ENCODE measurements around the gene LRRC25.

LRRC25 gene

DNA sequence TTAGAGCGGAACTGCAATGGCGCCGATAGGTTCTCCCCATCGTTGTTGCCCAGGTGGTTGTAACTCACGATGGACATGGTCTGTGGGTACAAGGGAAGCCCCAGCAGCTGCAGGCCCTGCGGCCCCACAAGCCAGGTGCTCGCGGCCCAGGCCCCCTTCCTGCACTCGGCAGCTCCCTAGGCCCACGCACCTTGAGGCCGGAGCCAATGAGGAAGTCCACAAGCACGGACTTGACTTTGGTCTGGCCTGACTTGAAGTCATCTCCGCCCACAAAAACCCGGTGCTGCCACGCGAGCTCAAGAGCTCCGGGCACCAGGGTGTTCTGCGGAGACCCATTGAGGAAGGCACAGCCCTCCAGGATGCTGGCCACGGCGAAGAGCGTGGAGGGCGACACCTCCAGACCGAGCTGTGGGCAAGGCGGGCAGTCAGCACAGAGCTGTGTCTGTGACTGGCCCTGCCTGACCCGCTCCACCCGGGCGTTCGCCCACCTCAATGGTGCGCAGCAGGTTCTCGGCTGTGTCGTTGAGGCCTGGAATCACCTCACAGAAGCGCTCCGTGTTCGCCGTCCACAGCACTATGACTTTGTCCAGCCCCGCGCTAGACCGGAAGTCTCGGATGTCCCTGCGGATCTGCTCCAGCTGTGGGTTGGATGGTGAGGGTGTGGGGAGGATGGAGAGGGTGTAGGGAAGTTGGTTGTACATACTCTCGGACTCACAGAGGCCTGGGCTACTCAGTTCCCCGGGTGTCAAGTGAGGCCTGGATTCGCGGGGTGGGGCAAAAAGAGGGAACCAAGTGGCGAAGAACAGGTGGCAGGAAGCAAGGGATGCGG lies 38.6 kb upstream of the LRRC25 start:
- no peak for DNase-seq

DNA sequence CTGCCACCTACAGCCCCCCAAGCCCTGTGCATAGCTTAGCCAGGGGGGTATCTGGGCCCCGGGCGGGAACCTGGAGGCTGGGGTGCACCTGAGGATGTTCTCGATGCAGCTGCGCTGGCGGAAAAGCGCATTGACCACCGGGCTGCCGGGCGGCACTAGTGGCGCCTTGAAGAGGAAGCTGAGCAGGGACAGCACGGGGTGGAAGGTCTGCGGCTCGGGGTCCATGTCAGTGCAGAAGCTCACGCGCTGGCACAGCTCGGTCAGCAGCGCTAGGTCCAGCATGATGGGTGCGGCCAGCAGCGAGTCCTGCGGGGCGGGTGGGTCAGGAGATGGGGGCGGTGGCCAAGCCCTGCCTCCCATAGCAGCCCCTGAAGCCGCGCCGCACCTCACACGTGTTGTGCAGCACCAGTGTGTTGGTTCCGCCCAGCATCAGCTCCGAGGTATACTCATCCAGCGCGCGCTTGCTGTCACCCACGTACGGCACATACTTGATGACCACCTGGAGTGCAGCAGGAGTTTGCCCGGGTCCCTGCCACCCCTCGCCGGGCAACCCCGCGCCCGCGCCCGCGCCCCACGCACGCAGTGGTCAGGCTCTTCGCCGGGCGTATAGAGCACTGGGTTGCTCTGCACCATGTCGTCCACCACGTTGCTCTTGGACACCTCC lies 37.9 kb upstream of the LRRC25 start:
- no peak for DNase-seq

DNA sequence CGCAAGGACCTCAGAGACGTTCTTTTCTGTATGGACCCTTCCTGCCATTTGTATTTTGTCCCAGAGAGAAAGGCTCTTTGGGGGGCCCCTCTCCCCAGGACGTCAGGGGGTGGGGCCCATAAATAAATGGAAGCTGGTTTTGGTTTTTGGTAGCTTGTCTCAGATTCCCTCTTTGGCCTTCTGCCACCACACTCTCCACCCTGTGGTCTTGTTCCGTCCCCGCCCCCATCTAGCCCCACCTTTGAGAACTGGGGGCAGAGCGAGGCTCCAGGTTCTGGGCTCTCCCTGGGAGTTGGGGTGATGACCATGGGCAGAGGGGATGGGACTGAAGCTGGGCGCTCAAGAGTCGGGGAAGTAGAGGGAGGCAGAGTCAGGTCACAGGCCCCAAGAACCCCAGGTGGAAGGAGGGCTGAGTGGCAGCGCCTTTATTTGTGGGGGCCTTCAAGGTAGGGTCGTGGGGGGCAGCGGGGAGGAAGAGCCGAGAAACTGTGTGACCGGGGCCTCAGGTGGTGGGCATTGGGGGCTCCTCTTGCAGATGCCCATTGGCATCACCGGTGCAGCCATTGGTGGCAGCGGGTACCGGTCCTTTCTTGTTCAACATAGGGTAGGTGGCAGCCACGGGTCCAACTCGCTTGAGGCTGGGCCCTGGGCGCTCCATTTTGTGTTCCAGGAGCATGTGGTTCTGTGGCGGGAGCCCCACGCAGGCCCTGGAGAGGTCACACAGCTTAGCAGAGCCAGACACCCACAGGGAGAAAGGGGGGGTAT lies 37.2 kb upstream of the LRRC25 start:
- DNase-seq = no peak

DNA sequence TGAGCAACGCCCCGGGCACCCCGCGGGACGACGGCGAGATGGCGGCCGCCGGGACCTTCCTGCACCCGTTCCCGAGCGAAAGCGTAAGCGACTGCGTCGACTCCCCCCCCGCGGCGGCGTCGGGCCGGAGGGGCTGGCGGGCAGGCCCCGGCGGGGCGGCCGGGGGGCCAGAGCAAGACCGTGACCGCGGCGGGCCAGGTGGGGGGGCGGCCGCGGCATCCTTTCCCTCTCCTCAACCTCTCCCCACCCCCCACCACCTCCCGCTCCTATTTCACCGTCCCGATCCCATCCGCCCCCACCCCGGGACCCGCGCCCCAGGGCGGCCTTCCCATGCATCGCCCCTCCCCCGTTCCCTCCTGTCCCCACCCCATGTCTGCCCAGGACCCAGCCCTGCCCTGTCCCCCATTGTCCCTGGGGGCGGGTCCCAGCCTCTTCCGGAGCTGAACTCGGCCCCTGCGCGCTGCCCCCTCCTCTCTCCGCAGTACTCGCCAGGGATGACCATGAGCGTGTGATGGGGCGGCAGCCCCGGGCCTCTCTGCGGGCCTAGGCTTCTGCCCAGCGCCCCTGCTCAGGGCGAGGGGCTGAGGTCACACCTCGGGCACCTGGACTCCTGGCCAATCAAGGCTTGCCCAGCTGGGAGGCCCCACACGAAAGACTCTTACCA lies 36.4 kb upstream of the LRRC25 start:
- no peak for DNase-seq

DNA sequence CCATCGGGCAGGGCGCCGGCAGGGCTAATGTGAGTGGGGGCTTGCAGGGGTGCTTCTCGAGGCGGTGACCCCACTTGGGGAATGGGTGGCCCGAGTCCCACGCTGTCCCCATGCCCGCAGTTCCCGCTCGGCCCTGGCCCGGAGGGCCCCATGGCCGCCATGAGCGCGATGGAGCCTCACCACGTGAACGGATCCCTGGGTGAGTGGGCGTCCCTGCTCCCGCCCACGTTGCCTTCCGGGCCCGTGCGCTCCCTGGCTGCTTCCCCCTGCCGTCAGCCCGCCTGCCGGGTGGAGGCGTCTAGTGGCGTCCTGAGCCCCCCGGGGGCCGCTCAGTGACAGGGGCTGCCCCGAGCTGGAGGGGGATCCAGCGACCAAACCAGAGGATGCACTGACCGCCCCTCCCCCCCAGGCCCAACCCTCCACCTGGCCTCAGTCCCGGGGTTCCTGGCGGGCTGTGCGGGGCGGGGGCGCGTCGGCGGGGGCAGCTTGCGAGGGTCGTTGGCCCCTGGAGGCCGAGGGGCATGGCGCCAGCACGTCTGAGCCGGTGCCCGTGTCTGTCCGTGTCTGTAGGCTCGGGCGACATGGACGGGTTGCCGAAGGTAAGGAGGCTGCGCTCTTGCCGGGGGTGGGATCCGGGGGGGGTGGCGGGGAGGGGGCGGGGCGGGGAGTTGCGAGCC lies 35.7 kb upstream of the LRRC25 start:
- no peak for DNase-seq

DNA sequence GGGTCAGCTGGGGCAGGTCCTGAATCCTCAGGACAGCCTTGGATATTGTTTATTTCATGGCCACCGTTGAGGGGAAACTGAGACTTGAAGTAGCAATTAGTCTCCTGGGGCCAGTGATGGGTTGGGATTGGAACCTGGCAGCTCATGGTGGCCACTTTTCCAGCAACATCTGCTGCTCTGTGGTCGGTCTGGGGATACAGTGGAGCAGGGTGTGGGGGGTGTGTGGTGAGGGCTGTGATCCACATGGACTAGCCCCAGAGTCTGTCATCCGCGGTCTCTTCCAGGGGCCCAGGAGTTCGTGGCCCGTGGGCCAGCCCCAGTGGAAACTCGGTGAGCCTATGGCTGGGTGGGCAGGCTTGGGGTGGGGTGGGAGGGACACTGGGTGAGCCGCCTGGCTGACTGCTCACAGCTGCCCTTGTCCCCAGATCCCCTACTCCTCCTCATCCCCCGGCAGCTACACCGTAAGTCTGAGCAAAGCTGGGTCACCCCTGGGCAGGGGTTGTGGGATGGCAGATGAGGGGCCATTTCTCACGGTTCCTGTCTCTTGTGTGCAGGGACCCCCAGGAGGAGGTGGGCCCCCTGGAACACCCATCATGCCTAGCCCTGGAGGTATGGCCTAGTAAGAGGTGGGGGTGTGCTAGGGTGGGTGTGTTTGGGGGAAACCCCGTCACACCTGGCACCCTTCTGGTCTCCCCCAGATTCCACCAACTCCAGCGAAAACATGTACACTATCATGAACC lies 35.0 kb upstream of the LRRC25 start:
- no peak for DNase-seq

DNA sequence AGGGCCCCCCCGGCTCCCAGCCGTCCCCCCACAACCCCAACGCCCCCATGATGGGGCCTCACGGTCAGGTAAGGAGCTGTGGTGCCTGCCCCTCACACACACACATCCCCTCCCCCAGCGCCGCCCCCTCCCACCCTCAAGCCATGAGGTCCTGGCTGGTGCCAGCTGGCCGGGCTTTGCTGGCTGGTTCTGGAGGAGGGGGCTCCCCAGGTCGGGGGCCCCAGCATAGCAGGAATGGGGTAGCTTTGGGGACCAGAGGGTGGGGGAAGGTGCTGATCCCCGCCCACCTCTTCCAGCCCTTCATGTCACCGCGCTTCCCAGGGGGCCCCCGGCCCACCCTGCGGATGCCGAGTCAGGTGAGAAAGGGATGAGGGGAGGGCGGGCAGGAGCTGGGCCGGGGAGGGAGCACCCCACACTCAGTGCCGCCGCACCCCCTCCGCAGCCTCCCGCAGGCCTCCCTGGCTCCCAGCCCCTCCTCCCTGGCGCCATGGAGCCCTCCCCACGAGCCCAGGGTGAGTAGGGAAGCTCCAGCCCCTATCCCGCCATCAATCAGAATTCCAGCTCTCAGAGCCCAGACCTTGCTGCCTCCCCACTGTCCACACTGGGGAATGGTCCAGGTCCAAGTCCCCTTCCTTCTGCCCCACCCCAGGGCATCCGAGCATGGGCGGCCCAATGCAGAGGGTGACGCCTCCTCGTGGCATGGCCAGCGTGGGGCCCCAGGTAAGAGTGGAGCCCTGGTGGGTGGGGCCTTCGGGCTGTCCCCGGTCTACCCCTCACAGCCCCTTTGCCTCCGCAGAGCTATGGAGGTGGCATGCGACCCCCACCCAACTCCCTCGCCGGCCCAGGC lies 34.2 kb upstream of the LRRC25 start:
- no peak for DNase-seq

DNA sequence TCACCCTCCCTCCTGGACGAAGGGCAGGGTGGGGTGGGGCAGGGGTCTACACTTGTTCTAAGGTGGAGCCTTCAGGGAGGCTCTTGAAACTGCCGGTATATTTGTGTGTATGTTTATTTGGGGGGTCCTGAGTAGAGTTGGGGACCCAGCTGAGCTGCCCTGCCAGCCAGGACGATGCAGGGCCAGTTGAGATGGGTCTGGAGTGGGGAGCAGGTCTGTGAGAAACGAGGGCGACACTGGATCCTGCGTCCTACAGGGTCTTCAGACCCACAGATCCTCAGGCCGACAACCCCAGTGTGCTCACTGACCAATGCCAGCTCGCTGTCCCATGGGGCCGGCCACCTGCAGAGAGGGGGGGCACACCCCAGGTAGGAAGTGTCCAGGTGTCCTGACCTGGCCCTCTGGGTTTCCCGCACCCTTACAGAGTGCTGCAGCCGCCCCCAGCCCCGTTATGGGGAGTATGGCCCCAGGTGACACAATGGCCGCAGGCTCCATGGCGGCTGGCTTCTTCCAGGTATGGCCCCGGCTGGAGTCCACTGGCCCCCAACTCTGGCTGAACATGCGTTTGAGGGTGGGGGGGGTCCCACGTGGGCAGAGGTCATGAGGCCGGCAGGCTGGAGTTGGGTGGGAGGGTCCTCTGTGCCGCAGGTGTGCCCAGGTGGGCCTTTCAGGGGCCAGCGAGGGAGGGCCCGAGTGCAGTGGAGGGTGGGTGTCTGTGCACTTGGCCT lies 33.2 kb upstream of the LRRC25 start:
- no peak for DNase-seq

DNA sequence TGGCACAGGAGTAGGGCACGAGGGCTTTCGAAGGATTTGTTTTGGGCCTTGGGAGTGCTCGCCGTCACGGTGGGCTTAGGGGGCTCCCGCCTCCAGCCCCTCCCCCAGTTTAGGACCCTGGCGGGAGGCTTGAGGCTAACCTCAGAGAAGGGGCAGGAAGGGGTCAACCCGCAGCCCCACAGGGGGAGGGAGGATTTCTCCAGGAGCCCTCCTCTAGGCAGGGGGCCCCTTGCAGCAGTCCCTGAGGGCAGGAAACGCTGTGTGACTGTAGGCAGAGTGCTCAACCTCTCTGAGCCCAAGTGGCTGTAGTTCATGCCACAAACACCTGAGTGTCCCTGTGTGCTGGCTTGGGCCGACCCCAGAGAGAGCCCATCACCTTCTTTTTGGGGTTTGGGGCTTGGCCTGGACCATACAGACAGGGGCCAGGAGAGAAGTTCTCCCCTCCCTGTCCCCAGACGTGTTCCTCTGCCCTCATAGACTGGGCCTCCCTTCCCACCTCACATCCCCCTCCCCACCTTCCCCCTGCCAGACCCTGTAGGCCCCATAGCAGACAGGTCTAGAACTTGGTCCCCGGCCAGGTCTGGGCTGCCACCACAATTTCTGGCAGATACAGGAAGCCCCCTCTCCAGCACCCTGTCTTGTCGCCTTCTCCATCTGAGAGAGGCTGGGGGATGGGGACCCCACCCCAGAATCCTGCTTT lies 32.4 kb upstream of the LRRC25 start:
- no peak for DNase-seq

DNA sequence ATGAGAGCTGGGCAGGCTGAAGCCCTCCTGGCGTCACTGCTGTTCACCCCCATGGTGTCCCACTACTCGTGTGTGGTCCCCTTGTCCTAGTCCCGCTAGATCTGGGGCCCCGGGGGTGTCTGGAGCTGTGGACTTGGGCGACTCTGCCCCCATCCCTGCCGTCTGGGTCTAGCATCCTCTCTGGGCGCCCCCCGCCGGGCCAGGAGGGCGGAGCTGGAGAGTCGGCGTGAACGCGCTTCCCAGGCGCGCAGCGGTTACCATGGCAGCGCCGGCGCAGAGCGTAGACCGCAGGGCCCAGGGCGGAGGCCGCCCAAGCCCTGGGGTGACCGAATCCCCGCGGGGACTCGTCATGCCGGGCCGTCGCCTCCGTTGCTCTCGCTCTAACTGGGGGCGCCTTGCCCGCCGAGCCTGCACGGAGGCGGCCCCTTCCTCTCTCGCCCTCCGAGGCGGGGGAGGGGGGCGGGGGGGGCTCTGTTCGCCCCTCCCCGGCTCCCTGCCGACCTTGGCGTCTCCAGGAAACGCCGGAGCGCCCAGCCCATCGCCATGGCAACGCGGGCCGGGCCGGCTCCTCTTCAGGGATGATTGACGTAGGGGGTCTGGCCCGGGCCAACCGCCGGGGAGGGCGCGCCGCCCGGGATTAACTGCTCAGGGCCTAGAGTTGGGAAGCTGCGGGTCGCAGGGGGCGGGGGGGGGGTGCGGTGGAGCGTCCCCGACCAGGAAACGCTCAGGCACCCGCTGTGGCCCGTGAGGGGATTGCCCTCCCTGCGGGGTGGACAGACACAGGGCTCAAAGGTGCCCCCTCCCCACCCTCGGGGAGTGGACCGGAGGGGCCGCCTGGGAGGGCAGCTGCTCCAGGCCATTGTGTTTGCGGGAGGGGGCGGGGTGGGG lies 31.6 kb upstream of the LRRC25 start:
- peak; percentile 79 for DNase-seq

DNA sequence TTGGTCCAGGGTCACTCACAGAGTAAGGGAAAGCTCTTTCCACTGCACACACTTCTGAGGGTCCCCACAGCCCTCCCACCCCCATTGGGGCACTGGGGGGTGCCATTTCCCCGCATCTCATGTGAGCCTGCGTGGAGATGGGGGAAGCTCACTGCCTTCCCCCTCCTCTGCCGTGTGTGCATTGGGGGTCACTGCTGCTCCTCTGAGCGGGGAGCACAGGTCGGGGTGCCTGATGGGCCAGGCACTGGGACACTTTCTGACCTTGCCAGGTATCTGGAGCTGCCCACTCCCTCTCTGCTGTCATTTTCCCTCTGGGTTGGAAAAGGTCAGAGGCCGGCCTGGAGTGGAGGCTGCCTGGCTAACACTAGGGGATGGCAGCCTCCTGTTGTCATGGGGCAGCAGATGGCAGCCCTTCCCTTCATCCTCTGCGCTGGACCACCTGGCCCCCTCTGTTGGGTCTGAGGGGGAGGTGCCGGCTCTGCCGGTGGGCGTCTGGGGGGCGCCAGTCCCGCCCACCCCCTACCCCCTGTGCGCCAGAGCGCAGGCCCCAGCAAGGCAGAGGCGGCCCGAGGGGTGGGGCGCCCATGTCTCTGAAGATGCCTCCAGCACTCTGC lies 30.9 kb upstream of the LRRC25 start:
- no peak for DNase-seq

DNA sequence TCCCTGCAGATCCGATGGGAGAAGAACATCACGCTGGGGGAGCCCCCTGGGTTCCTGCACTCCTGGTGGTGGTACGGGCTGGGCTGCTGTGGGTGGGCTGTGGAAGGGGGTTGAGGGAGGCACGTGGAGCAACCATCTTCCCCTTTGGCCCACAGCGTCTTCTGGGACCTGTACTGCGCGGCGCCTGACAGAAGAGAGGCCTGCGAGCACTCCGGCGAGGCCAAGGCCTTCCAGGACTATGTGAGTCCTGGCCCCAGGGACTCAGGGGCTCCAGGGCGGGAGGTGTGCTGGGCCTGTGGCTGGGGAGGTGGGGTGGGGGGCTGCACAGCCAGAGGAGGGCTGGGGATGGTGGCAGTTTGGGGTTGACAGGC lies 30.3 kb upstream of the LRRC25 start:
- DNase-seq = no peak

DNA sequence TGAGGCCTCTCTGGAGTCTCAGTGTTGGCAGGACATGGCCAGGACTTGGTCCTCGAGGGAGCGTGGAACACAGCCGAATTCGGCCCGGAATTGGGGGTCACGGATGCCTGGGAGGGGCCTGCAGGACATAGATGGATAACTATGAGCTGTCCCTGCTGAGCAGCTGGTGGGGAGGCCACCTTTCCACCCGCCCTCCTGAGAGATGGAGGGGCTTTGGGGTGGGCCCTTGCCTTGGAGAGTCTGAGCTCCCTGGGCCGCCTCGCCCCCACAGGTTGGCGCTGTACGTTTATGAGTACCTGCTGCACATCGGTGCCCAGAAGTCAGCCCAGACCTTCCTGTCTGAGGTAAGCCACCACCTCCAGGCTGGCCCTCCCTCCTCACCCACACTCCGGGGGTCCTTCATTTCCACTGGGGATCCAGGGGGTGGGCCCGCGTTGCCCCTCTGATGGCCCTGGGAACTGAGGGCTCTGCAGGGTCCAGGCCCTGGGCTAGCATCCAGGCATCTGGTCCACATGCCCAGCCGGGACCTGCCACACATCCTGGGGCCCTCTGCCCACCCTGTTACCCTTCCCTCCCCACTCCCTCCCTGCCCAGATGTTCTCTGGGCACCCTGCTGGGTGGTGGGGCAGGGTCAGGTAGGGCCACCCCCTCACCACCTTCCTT lies 29.8 kb upstream of the LRRC25 start:
- no peak for DNase-seq

DNA sequence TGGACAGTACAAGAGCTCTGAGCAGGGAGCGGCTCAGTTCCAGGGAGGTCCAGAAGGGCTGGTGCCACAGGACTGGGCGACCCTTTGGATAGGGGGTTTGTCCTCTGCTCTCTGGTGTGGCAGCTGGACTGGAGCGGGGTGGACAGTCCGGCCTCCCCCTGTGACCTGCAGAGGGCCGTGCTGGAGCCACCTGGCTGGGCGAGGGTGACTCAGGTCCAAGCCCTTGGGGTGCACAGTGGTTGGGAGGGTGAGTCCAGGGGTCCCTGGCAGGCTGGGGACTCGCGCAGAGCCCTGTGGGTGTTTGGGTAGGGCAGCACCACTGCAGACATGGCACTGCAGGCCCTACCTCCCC lies 29.0 kb upstream of the LRRC25 start:
- DNase-seq = no peak

DNA sequence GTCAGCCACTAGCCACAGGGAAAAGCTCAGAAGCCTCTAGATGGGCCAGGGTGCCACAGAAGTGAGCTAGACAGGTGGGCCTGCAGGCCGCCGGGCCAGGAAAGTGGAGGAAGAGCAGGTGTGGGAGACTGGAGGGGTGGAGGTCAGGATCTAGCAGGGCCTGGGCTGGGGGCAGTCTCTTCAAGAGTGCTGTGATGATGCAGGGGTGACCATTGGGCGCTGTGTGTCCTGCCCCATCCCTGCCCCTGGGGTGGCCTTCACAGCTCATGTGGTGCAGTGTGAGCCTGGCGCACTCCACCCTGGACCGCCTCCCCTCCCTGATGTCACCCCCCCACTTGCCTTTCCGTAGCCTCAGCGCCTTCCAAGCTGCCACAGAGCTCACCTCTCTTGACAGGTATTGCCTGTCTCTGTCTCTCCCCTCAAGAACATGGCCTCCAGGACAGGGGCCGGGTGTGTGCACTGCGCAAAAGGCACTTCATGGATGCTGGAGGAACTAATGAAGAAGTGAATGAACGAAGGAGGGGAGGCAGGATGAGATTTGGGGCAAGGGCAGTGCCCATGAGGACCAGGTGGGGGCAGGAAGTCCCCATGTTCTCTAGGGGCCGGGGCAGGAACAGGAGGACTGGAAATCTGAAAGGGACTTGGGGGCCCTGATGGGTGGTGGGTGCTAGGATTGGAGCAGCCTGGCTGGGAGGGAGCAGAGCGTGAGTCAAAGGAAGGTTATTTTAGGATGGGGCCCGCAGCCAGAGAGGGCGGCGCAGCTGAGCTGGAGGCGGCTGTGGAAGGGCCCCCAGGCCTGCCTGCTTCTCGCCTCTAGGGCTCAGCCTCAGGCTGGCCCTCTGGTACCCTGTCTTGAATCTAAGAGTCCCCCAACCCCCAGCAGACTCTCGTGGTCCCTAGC lies 28.3 kb upstream of the LRRC25 start:
- DNase-seq = no peak

DNA sequence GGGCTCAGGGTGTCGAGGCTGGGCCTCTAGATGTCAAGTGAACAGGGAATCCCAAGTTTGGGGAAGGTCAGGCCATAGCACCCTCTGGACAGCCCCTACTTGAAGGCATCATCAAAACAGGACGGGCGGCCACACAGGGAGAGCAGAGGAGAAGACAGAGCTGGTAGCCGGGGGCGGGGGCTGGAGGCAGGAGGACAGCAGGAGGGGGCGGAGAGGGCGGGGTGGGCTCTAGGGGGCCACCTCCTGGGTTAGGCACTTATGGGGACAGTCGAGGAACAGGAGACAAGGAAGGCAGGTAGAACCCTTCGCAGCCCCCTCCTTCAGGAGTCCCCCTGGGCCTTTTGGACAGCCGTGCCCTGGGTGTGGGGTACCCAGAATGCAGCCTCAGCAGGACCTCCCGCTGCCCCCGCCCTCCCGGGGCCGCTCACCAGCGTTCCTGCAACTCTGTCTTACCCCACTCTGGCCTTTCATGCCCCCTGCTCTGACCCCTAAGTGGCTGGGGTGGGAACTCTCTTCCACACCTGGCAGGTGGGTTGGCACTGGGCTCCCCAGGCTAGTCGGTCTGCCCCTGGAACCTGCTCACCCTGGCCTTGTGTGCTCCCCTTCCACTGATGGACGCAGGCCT lies 27.6 kb upstream of the LRRC25 start:
- DNase-seq = no peak
